HUDEP-2 (cell line): ENCODE results near the gene YWHAG.
A peak's percentile ranks its signal among the peaks of the same experiment; 100 is the strongest.
"Not testable (repeated sequence)": the region's sequence is repeated elsewhere in the genome, so short reads cannot be mapped to it uniquely, and the experiment has no call there.

Experiments
- DNase-seq, 76 experiments: peaks; one replicate each; lab custom pipeline; 2025; ENCODE audit not compliant: unreplicated experiment in 76 of 76; lab: John Stamatoyannopoulos, UW

Gene YWHAG

DNA sequence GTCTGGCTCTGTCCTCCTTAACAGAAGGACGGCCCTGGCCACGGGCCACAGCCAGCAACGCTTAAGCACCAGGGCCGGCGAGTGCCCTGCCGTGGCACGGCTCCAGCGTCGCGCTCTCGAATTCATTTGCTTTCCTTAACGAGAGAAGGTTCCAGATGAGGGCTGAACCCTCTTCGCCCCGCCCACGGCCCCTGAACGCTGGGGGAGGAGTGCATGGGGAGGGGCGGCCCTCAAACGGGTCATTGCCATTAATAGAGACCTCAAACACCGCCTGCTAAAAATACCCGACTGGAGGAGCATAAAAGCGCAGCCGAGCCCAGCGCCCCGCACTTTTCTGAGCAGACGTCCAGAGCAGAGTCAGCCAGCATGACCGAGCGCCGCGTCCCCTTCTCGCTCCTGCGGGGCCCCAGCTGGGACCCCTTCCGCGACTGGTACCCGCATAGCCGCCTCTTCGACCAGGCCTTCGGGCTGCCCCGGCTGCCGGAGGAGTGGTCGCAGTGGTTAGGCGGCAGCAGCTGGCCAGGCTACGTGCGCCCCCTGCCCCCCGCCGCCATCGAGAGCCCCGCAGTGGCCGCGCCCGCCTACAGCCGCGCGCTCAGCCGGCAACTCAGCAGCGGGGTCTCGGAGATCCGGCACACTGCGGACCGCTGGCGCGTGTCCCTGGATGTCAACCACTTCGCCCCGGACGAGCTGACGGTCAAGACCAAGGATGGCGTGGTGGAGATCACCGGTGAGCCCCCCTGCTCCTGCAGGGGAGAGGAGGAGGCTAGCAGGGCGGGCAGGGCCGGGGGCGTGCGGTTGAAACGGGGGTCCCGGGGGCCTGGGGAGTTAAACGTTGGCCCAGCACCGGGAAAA, 56.2 kb downstream of the YWHAG start, which contains the start of gene HSPB1:
HSPB1 (plus strand) TSS at position 327 of the 855 bp plus-strand sequence; CDS start at position 367, 40 bp downstream.
- peak; percentile 41 to 96 (median 90) for DNase-seq

DNA sequence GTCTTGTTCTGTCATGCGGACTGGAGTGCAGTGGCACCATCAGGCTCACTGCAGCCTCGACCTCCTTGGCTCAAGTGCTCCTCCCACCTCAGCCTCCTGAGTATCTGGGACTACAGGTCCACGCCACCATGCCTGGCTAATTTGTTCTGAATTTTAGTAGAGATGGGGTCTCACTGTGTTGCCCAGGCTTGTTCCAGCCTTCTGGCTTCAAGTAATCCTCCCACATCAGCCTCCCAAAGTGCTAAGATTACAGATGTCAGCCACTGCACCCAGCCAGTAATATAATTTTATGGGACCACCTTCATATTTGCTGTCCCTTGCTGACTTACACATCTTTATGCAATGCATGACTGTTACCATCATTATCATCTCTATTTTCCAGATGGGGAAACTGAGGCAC, 57.8 kb downstream of the YWHAG start:
- no peak for DNase-seq

DNA sequence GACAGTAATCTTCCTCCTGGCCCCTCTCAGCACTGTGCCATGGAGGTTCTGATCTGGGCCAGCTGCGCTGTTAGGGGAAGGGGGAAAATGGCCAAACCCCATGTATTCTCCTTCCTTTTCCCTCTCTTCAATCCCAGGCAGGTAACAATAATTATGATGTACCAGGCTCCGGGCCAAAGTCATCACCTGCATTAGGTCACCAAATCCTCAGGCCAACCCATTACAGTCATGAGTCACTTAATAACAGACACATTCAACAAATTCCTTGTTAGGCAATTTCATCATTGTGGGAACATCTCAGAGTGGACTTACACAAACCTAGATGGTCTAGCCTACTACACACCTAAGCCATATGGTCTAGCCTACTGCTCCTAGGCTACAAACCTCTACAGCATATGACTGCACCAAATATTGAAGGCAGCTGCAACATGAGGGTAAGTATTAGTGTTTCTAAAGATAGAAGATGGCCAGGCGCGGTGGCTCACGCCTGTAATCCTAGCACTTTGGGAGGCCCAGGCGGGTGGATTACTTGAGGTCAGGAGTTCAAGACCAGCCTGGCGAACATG, 58.5 kb downstream of the YWHAG start:
- no peak for DNase-seq

DNA sequence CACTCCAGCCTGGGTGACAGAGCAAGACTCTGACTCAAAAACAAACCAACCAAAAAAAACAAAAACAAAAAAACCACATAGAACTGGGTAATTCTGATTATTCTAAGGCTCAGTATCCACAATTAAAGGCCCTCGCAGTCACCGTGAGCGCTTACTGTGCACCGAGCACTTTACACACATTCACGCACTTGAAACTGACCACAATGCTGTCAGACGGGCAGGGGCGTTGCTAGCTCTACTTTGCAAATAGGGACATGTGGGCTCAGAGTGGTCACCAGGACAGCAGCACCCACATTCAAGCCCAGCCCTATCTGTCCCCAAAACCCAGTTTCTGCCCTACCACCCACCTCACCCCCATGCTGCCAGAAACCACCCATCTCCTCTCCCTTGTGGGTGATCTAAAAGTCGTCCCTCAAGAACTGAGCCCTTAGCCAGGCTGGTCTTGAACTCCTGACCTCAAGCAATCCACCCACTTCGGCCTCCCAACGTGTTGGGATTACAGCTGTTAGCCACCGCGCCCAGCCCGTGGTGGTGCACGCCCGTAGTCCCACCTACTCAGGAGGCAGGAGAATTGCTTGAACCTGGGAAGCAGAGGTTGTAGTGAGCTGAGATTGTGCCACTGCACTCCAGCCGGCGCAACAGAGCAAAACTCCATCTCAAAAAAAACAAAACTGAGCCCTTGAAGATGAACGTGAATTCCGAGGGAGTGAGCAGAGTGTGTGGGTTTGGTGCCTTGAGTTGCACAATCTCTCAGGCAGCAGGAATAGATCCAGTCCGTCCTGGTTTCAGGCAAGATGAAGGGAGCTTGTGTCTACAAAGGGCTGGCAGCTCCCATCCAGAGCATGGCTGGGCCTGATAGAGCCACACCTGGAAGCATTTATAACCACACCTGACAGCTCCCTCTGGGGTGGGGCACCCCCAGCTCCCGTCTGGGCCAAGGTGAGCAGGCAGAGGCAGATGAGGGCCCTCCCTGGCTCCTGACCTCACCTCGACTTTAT, 61.7 kb downstream of the YWHAG start:
- no peak for DNase-seq

DNA sequence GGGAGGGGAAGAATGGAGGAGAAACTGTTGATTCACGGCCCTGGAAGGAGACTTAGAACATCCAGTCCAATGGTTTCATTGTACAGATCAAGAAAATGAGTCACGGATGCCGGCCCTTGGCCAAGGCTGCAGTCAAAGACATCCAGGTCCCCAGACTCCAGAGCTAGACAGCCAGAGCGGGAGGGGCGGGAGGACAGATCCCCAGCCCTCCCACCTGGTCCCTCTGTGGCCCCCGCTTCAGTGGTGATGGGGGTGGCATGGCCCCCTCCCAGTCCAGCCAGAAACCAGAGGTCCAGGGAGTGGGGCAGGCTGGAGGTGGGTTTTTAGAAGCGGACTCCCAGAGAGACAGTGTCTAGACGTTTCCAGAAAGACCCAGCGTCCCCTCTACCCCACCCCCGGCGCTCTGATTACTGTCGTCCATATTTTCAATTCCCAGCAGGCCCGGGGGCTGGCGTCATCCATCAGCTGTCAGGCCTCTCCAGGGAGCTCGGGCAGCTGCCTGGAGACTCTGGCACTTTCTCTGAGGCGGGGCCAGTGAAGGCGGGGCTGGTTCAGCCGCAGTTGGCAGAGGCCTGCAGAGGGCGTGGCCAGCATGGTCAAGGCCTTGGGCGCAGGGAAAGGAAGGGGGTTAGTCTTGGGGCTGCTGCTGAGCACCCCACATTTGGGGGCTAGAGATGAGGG, 64.3 kb downstream of the YWHAG start:
- DNase-seq: peak in 74 of 76 experiments; percentile 45 to 95 (median 85)

DNA sequence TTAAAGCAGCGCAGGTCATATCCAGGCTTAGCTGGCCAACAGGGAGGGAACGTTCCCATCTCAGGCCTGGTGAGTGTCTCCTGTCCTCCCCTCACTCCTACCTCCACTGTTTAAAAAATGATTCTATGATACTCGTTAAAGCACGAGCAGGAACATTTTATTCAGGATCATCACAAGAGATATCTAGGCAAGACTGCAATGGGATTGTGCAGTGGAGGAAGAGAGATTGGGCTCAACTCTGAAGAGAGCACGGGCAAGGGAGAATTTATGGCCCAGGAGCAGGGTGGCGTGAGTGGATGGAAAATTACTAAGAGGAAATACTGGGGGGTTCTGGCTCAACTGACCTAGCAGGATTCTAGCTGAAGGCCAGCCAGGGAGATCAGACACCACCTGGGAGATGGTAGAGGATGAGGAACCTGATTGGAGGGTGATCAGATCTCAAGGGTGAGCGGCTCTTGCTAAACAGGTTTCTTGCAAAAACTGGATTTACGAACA, 65.3 kb downstream of the YWHAG start:
- DNase-seq: no peak

DNA sequence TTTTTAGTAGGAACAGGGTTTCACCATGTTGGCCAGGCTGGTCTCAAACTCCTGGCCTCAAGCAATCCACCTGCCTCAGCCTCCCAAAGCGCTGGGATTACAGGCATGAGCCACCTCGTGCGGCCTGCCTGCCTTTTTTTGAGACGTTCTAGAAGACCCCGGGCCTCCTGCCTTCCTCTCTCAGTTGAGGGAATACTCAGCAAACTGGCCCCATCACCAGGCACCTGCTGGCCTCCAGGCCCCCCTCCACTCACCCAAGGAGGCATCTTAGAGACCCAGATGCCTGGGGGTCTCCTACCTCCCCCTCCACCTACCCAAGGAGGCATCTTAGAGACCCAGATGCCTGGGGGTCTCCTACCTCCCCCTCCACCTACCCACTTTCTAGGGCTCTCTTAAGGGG, 65.9 kb downstream of the YWHAG start:
- DNase-seq: not testable (repeated sequence)

DNA sequence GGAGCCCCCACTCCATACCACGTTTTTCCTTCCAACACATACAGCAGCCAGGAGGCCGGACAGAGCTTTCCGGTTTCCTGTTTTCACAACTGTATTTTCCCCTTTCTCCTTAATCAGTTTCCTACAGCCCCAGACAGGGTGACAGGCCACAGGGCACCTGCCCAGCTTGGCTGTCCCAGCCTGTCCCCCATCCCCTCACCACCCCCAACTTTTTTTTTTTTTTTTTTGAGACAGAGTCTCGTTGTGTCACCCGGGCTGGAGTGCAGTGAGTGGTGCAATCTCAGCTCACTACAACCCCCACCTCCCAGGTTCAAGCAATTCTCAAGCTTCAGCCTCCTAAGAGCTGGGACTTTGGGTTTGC, 66.6 kb downstream of the YWHAG start:
- no peak for DNase-seq

DNA sequence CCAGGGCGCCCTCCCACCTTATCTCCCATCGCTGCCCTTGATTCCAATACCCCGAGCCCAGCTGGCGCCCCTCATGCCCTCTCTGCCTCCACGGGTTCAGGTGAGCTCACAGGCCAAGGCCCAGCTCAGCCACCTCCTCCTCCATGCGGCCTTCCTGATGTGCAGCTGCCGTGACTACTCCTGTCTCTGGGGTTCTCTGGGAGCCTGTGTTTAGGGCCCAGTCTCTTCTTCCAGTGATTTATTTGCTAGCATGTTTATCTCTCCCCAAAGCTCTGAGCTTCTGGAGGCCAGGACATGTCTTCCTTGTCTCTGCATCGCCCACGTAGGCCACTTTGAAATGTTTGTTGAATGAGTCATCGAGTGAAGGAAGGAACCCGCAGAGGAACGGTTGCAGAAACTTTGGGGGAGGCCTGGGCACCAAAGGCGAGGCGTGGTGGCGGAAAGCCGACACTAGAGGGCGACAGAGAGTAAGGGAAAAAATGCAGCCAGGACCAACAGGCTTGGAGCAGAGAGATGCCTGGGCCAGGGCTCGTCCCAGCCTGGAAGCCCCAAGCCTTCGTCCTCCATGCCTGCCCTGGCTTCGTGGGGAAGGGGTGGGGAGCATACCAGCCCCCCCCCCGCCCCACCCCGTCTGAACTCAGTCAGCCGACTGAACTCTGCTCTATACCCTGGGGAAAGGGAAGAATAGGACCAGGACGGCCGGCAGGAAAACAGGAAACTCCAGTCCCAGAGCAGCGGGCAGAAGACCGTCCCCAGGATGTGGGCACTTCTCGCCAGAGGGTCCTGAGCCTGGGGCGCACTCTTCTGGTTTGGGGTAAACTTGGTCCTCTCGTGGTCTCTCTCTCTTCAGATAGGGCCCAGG, 67.2 kb downstream of the YWHAG start:
- DNase-seq: peak in 74 of 76 experiments; percentile 5 to 95 (median 83)

DNA sequence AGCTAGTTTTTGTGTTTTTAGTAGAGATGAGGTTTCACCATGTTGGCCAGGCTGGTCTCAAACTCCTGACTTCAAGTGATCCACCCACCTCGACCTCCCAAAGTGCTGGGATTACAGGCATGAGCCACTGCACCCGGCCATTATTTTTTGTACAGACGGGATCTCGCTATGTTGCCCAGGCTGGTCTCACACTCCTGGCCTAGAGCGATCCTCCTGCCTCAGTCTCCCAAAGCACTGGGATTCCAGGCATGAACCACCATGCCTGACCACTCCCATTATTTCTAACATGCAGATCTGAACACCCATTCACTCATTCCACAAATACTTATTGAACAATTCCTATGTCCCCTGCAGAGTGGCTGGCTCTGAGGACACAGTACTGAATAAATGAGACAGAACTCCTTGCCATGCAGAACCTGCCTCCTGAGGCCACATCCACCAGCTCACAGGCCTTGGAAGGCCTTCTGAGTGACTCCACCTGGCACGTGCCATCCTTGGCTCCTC, 67.9 kb downstream of the YWHAG start:
- peak in 7 of 76 experiments; percentile 7 to 40 (median 27) for DNase-seq

DNA sequence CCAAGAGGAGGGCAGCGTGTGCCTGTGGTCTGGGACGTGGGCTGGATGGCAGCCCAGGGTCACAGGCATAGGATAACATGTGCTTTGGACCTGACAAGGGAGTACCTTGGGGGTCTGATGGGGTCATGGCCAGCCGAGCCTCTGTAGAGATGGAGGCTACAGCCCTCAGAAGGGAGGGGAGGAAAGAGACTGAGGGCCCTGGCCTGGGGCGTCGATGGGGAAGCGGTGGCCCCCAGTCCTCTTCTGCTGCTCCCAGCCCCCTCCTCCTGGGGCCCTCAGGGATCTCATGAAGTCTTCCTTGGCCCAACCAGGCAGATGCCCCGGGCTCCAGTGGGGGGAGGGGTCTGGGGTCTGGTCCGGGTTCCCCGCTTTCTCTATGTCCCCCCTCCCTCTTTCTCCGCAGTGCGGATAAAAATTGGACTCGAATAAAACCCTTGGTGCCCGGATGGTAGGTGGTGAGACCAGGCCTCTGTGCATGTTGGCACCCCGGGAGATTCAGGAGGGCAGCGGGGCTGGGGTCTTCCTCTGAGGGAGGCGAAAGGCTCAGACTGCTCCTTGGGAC, 71.9 kb downstream of the YWHAG start:
- no peak for DNase-seq

DNA sequence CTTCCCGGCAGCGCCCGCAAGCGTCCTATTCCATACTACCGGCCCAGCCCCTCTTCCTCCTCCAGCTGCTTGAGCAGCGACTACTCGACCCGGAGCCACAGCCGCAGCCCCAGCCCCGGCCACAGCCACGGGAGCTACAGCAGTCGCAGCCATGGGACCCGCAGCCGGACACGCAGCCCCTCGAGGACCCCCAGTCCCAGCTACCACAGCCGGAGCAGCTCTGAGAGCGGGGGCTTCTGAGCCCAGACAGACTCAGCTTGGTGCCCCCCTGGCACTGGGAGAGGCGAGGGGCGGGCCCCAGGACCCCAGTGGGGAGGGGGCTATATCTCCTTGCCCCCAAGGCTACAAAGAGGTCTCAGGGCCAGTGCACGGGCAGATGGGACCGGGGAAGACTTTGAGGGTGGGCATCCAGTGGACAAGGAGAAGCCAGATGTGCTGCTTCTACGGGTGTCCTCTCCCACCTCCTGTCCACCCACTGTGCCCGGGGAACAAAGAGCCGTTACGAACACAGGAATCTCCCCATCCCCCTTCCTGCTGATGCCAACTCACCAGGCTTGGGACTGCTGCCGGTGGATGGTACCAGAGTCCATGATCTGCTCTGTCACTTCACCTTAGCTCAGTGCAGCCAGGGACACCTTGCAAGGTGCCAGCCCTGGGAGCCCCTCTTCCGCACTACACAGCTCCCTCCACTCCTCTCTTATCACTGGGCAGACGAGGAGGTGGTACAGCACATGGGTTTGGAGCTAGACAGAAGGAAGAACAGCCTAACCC, 73.0 kb downstream of the YWHAG start:
- no peak for DNase-seq

DNA sequence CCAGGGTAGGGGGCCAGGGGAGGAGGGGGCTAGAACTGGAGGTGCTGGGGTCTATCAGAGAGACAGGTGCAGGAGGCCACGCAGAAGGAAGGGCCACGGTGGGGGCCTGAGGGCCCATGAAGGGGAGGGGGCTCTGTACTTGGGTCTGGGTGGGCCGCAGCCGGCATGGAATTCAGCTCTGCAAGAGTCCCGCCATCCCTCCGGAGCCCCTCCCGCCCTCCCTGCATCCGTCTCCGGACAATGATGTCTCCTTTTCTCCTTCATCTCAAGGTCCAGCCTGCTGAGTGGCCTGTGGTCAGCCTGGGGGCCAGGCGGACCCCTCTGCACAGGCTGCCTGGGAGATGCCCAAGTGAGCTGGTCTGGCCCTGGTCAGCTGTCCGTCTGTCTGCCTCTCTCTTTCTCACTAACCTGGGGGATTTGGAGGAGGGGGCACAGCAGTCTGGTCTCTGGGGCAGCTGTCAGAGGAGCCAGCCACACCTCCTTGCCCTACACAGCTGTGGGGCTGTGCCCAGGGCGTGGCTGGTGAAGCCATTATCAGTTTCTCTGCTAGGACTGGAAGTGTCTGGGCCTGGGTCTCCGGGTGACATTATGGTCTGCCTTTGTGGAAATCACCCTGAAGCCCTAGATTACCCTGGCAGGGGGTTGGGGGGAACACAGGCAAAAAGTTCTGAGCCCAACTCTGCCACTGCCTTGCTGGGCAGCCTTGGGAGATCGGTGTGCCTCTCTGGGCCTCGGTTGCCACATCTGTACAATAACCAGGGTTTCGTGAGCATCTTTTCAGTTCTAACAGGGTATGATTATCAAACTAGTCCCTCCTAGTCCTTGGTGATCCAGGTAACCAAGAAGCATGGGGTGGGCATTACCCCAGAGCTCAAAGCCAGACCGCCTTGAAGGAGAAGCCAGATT, 75.3 kb downstream of the YWHAG start:
- DNase-seq: peak in 1 of 76 experiments; percentile 11

DNA sequence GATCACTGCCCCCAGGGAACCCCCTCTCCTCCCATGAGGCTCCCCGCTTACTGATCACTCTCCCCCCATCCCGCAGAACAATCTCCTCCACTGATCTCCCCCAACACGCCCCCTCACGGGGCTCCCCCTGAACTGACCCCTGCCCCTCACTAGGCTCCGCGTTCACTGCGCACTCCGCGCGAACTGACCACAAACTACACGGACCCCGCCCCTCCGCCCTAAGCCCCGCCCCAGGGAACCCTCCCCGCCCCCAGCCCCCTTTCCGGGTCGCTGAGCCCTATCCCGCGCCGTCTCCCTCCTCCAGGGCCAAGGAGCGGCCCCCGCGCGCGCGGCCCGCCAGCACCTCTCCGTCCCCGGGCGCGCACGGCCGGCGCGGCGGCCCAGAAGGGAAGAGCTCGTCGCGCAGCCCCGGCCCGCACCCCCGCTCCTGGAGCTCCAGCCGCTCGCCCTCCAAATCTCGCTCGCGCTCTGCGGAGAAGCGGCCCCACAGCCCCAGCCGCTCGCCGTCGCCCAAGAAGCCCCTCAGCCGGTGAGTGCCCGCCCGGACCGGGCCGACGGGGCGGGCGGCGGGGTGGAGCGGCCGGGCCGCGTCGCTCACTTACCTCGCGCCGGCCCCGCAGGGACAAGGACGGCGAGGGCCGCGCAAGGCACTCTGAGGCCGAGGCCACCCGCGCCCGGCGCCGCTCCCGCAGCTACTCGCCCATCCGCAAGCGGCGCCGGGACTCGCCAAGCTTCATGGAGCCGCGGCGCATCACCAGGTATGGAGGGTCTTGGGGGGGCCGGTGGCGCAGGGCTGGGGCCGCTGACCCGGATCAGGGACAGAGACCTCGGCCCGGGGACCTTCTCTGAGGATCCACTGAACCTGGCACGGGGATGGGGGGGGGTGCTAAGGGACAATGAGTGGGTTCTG, 76.2 kb downstream of the YWHAG start:
- no peak for DNase-seq

DNA sequence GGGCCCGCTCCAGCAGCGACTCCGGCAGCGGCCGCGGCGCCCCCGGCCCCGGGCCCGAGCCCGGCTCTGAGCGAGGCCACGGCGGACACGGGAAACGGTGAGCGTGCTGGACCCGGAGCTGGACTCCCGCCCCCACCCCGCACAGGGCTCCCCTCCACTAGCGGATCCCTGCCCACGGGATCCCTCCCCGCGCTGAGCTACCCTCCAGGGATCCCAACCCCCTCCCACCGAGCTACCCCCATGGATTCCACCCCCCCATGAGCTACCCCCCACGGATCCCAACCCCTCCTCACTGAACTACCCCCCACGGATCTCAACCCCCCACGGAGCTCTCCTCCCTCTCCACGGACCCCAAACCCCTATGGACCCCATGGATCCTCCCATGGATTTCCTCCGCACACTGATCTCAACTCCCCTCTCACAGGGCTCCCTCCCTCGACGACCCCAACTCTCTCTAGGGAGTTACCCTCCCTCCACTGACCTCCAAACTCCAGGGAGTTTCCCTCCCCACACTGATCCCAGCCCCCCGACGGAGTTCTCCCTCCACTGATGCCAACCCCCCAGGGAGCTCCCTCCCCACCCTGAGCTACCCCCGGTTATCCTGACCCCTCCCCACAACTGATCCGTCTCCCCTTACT, 77.0 kb downstream of the YWHAG start:
- DNase-seq: no peak
